Hippocampal formation (tissue), 2 donors: ENCODE results near the gene FGF21.
A peak's percentile ranks its signal among the peaks of the same experiment; 100 is the strongest.
"Not testable (repeated sequence)": the region's sequence is repeated elsewhere in the genome, so short reads cannot be mapped to it uniquely, and the experiment has no call there.

Experiments used
- DNase-seq, 2 donors: peaks; one replicate each; lab custom pipeline; 2025; lab: John Stamatoyannopoulos, UW

The FGF21 gene

DNA sequence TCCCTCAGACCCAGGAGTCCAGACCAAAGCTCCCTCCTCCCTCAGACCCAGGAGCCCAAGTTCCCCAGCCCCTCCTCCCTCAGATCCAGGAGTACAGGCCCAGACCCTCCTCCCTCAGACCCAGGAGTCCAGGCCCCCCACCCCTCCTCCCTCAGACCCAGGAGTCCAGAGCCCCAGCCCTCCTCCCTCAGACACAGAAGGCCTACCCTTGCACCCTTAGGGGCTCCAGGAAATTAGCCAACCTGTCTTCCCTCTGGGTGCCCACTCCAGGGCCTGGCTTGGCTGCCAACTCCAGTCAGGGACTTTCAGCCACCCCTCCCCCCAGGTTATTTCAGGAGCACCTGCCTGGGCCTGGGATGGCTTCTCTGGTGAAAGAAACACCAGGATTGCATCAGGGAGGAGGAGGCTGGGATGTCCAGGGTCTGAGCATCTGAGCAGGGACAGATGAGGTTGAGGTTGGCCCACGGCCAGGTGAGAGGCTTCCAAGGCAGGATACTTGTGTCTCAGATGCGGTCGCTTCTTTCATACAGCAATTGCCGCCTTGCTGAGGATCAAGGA lies at the start of gene FGF21:
TSS of gene FGF21 (plus strand) at position 441 of the 558 bp plus-strand sequence. CDS start 713 bp downstream, outside the sequence.
- no peak for DNase-seq

GRCh38 chr19:48708471-48708870 lies 46.9 kb upstream of the FGF21 start:
- DNase-seq = no peak

- DNase-seq = no peak
Observed at GRCh38 chr19:48711106-48711662, 44.1 kb upstream of the FGF21 start.

GRCh38 chr19:48713041-48713863 lies 42.1 kb upstream of the FGF21 start:
- DNase-seq = no peak

DNA sequence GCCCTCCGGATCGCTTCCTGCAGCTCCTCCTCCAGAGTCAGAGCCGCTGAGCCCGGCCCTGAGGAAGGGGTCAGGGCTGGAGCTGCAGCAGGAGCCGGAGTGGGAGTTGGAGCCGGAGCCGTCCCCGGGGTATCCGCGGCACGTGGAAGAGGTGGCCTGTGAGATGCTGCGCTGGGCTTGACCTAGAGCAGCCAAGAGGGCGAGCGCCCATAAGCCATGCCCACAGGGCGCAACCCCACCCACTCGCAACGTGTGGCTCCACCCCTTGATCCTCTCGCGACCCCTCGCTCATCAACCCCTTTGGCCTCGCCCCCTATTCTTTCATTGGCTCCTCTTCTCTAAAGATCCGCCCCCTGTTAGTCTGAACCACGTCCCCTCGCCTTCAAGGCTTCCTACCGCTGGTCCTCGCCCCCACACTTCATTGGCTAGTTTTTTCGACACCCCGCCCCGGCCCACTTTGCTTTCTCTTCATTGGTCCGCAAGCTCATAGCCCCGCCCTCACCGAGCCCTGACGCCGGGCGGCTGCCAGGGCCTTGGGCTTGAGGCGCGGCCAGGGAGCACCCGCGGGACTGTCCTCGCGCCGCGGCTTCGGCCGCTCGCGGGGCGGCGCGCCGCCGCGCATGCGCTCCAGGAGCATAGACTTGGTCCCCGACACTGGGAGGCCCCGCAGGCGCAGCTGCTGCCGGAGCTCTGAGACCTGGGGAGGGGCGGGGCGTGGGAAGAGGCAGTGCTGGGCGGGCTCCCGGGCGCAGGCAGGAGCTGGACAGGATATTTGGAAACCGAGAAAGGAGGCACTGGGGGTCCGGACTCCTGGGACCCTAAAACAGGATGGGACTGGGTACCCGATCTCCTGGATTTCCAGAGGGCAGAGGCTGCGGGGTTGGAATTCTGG lies 41.2 kb upstream of the FGF21 start:
- DNase-seq = peak; percentile 99 to 100

DNA sequence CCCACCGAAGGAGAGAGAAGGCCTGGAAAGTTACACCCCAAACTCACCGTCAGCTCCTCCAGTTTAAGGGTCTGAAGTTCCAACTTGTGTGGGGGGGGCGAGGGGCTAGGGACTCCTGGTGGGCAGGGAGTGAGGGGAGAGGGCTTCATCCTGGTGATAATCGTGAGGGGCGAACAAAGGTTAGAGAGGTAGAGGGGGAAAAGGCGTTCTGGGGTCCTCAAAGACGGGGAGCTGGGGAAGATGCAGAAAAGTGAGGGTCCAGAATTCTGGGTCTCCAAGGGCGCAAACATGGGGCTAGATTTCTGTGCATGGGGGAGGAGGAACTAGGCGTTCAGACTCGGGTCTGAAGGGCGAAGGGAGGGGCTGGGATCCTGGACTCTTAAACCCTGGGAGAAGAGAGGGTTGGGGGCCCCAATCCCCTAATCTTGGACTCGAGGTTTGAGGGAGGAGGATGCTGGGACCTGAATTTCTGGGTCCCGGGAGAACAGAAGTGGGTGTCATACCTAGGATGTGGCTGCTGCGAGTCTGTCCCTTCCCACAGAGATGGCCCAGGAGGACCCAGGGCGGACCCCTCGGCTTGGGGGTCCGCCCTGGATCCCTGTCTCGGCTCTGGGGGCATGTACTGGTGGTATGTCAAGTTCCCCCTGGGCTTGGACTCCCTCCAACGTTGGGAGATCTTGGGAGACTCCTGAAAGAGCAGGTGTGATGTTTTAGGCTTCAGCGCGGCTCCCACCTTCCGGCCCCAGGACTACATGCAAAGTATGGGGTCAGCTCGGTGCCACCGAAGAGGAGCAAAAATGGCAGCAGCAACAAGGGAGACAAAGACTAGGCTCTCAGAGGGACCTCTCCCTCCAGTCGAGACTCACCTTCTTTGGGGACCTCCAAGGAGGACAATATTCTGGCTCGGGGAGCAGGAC lies 40.3 kb upstream of the FGF21 start:
- DNase-seq = no peak

- no peak for DNase-seq
Observed at GRCh38 chr19:48715681-48716171, 39.6 kb upstream of the FGF21 start.

DNA sequence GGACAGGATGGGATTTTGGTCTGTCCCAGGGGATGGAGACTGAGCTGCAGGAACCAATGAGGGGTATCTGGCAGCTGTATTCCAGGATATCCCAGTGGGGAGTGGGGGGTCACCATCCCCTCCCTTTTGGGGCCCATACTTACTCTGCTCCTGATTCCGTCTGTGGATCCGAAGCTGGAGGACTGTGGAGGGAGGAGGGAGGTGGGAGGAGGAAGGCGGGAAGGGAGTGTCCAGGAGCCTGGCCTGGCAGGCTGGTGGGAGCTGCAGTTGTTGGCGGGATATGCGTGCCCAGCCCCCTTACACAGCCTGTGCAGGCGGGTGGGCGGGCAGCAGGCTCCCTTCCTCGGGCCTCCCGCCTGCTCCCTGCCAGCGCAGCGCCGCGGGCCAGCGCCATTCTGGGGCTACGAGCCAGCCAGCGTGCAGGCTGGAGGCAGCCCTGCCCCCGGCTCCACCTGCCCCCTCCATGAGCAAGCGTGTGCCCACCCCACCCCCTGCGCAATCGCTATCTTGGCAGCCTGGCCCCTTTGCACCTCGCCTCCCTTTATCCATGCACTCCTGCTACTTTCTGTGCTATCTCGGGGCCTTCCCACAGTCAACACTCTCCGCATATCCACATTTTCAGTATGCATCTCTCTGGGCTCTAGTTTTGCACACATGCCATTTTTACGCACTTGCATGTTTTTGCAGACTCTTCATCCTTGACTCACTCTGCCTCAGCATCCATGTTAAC lies 38.6 kb upstream of the FGF21 start:
- peak; percentile 59 to 78 for DNase-seq

DNA sequence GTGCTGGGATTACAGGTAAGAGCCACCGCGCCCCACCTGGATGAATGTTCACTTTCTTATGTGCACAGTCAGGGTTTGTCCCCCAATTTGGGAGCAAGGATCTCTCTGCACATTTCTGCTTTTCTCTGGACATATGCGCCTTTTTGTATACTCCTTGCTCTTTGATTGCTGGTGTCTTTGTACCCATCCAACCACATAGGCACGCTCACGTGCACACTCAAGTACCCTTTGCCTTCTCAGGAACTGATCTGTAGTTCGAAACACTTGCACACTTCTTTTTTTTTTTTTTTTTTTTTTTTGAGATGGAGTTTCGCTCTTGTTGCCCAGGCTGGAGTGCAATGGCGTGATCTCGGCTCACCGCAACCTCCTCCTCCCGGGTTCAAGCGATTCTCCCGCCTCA lies 37.2 kb upstream of the FGF21 start:
- not testable (repeated sequence) for DNase-seq

DNA sequence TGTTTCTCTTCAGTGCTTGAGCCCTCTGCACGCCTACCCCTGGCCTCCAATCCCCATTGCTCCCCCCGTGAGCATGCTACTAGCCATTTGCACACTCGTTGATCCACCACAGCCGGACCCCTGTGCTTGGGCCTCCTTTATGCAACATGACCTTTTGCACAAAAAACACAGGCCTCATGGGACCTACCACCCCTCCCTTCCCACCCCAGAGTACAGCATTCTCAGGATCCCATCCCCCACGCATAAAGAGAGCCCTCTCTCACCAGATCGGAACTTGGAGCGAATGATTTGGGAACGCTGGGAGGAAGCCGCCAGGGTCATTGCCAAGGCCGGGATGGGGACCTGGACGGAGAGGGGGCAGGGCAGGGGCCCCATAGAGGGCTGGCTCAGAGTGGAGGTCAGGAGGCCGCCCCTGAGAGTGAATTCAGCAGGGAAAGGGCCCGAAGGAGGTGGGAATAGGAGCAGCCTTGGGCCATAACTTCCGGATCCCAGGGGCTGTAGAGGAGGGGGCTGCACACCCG lies 36.6 kb upstream of the FGF21 start:
- no peak for DNase-seq

GRCh38 chr19:48719263-48720171 lies 35.8 kb upstream of the FGF21 start, which contains the start of gene MAMSTR:
Gene MAMSTR (minus strand): TSS chr19:48719725. CDS start chr19:48719031, 694 bp downstream.
- DNase-seq = no peak

DNA sequence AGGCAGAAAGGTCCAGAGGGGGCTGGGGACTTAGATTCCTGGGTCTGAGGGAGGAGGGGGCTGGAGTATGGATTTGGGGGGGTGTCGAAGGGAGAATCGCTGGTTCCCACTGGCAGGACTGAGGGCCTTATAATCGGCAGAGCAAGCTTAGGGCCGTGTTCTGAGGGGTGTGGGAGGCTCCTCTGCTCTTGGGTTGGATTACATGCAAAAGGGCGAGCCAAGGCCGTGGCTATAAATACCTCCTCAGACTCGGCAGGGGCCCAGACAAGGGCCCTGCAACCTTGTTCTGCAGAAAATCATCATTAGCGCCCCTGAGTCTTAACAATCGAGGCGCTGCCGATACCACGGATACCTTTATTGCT lies 35.1 kb upstream of the FGF21 start:
- no peak for DNase-seq

DNA sequence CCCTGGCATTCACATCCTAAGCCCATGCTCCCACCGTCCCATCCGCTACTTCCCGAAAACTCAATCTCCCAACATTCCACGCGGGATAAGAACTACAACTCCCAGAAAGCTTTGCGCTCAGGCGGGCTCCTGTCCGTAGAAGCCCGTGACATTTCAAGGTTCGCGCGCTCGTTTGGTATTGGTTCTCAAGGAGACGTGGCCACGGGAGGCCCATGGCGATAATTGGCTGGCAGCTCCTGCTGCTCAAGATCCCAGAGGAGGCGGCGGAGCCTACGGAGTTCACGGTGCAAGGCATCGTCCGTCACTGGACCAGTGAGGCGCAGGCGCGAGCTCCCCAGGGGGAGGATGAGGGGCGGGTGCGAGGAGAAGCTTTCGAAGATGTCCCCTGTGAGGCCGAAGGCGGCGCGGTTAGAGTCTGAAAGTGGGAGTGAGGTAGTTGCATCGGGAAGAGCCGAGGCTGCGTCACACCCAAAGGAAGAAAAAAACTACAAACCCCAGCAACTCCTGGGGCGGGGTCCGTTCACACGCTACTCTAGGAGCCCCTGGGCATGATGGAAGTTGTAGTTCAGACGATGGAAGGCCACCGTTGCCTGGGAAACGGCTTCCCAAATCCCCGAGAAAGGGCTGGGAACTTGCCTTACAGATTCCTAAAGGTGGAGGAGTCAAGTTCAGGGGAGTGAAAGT lies 34.6 kb upstream of the FGF21 start:
- peak; percentile 98 to 99 for DNase-seq

DNA sequence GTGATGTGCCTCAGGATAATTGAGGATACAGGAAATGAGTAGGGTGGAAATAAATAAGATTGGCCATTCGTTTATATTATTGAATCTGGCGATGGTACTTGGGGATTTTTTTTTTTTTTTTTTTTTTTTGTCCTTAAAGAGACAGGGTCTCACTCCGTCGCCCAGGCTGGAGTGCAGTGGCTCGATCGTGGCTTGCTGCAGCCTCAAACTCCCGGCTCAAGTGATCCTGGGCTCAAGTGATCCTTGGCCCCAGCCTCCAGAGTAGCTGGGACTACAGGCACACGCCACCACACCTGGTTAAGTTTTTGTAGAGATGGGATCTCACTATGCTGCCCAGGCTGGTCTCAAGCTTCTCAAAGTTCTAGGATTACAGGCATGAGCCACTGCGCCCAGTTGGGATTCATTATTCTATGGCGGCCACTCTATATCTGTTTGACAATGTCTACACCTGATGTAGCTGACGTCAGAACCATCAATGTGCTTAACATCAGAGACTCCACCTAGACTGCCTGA lies 33.1 kb upstream of the FGF21 start:
- no peak for DNase-seq

GRCh38 chr19:48724796-48725753 lies 30.2 kb upstream of the FGF21 start:
- DNase-seq = peak in 1 of 2 donors; percentile 58

DNA sequence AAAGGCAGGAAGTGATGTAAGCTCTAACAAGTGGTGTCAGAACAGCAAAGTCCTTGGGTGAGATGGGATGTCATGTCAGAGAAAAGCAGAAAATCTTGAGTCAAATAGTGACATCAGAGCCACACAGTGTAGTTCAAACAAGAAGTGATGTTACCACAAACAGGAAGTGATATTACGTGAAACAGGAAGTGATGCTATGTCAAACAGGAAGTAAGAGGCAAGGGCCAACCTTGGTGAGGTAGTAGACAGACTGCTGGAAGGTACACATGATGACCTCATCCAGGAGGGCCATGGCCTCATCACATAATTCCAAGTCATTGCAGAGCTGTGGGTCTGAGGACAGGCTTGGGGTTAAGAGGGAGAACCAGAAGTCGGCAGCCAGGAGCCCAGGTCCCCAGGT lies 28.8 kb upstream of the FGF21 start:
- no peak for DNase-seq
